ENCODE measurements around the gene HNMT.

GRCh38 chr2:138028538-138028937 lies 64.3 kb downstream of the HNMT start:
- TF ChIP-seq, protein P1, sequence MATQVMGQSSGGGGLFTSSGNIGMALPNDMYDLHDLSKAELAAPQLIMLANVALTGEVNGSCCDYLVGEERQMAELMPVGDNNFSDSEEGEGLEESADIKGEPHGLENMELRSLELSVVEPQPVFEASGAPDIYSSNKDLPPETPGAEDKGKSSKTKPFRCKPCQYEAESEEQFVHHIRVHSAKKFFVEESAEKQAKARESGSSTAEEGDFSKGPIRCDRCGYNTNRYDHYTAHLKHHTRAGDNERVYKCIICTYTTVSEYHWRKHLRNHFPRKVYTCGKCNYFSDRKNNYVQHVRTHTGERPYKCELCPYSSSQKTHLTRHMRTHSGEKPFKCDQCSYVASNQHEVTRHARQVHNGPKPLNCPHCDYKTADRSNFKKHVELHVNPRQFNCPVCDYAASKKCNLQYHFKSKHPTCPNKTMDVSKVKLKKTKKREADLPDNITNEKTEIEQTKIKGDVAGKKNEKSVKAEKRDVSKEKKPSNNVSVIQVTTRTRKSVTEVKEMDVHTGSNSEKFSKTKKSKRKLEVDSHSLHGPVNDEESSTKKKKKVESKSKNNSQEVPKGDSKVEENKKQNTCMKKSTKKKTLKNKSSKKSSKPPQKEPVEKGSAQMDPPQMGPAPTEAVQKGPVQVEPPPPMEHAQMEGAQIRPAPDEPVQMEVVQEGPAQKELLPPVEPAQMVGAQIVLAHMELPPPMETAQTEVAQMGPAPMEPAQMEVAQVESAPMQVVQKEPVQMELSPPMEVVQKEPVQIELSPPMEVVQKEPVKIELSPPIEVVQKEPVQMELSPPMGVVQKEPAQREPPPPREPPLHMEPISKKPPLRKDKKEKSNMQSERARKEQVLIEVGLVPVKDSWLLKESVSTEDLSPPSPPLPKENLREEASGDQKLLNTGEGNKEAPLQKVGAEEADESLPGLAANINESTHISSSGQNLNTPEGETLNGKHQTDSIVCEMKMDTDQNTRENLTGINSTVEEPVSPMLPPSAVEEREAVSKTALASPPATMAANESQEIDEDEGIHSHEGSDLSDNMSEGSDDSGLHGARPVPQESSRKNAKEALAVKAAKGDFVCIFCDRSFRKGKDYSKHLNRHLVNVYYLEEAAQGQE (IDR thresholded peaks at IDR 0.05; ENCODE audit: insufficient read depth in 1 of 2, low read depth in 2 of 2, low read length in 2 of 2): no peak
- TF ChIP-seq POLR2AphosphoS5 (IDR thresholded peaks at IDR 0.05; ENCODE audit: low read depth, low read length): no peak
